MCF 10A (cell line): Measurements from ENCODE around the gene MED27. TPM values are rescaled to one million over a fixed set of nuclear protein-coding genes. Genes with fewer than 3 reads are reported as not detected.

ENCODE experiments used
- BruUV-seq: library from RNA; stranded (reverse); fragments of 400-500 nt; replicated peaks from 2 replicates; lab custom pipeline; 2021; lab: Mats Ljungman, UMichigan
- CTCF ChIA-PET: fragments of 300-600 bp; sonication (Branson Sonifier 250); formaldehyde crosslinking; extraction: SDS; loops from one replicate; lab custom pipeline; 2021; ENCODE audit warnings: antibody characterized with exemption, inconsistent platforms; lab: Yijun Ruan, JAX
- POLR2A ChIA-PET: fragments of 300-600, 350-650 bp; sonication (Branson Sonifier 250); formaldehyde crosslinking; extraction: SDS; loops from one replicate; lab custom pipeline; 2020; ENCODE audit warnings: antibody characterized with exemption, inconsistent platforms; lab: Yijun Ruan, JAX
- DNase-seq: peaks from one replicate; pipeline ENCODE4 v3.0.0-alpha.2; 2018; ENCODE audit not compliant: unreplicated experiment
- H3K27ac Mint-ChIP-seq: one replicate; pipeline ENCODE4 v1.8.0; 2022; ENCODE audit warnings: mild to moderate bottlenecking, low read depth, mixed read lengths; ENCODE audit not compliant: unreplicated experiment
- H3K27me3 Mint-ChIP-seq: one replicate; pipeline ENCODE4 v1.8.0; 2022; ENCODE audit warnings: mixed read lengths; ENCODE audit not compliant: insufficient read depth, unreplicated experiment
- H3K36me3 Mint-ChIP-seq: one replicate; pipeline ENCODE4 v1.8.0; 2022; ENCODE audit warnings: mild to moderate bottlenecking, moderate library complexity, mixed read lengths; ENCODE audit not compliant: insufficient read depth, unreplicated experiment
- H3K4me1 Mint-ChIP-seq: one replicate; pipeline ENCODE4 v1.8.0; 2022; ENCODE audit warnings: mixed read lengths; ENCODE audit not compliant: insufficient read depth, unreplicated experiment
- H3K4me3 Mint-ChIP-seq: one replicate; pipeline ENCODE4 v1.8.0; 2022; ENCODE audit warnings: mild to moderate bottlenecking, moderate library complexity, mixed read lengths; ENCODE audit not compliant: unreplicated experiment
- H3K9me3 Mint-ChIP-seq: one replicate; pipeline ENCODE4 v1.8.0; 2022; ENCODE audit warnings: mixed read lengths; ENCODE audit not compliant: unreplicated experiment
- intact Hi-C: fragments of 100-400 bp; cut with micrococcal nuclease; formaldehyde crosslinking; loops from 2 replicates; pipeline ENCODE4 v1.14.1; 2022
- total RNA-seq: library from RNA; stranded (reverse); gene quantifications from 2 replicates; pipeline ENCODE4 v1.2.3, GENCODE V29; 2022
- TF ChIP-seq, protein P1 (sequence below): fragments of 200-600 bp; IDR thresholded peaks from one replicate; pipeline ENCODE4 v1.8.0; 2022; ENCODE audit warnings: antibody characterized with exemption, mild to moderate bottlenecking; ENCODE audit not compliant: unreplicated experiment

MED27 gene
- total RNA-seq, 1 experiment from 2014 or later, result 34.3 TPM

- Mint-ChIP-seq H3K4me3 (no peak overlapping the region), H3K4me1 (no peaks in the 10 kb centered on the region), H3K9me3 (no peaks in the 10 kb centered on the region), H3K36me3 (peaks cover 17% of the 10 kb centered on the region), H3K27me3 (no peaks in the 10 kb centered on the region), H3K27ac (no peak overlapping the region)
- POLR2A ChIA-PET, result interaction anchor here (0.6 kb wide), 1 partner anchor 100 kb away, joined by 3 read pairs; no protein-coding TSS in a partner anchor
- intact Hi-C loops, result no loop called here
- no TSS peak for BruUV-seq
- CTCF ChIA-PET, result interaction anchor here (0.6 kb wide), 1 partner anchor 16 kb away, joined by 3 read pairs; no protein-coding TSS in a partner anchor
- DNase-seq, result no peak
- TF ChIP-seq, protein P1, sequence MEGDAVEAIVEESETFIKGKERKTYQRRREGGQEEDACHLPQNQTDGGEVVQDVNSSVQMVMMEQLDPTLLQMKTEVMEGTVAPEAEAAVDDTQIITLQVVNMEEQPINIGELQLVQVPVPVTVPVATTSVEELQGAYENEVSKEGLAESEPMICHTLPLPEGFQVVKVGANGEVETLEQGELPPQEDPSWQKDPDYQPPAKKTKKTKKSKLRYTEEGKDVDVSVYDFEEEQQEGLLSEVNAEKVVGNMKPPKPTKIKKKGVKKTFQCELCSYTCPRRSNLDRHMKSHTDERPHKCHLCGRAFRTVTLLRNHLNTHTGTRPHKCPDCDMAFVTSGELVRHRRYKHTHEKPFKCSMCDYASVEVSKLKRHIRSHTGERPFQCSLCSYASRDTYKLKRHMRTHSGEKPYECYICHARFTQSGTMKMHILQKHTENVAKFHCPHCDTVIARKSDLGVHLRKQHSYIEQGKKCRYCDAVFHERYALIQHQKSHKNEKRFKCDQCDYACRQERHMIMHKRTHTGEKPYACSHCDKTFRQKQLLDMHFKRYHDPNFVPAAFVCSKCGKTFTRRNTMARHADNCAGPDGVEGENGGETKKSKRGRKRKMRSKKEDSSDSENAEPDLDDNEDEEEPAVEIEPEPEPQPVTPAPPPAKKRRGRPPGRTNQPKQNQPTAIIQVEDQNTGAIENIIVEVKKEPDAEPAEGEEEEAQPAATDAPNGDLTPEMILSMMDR, result no peak
These were observed 212.0 kb downstream of the MED27 start for GRCh38 chr9:131867611-131868192.

GRCh38 chr9:131865446-131866195, 214.0 kb downstream of the MED27 start:
- H3K4me3 Mint-ChIP-seq, result no peak overlapping the region
- POLR2A ChIA-PET, result interaction anchor here (0.6 kb wide), 1 partner anchor 633 kb away, joined by 3 read pairs; no protein-coding TSS in a partner anchor
- TF ChIP-seq, protein P1, result no peak
- CTCF ChIA-PET, result interaction anchor here (0.7 kb wide), 1 partner anchor 346 kb away, joined by 3 read pairs; no protein-coding TSS in a partner anchor
- no peaks in the 10 kb centered on the region for H3K4me1 Mint-ChIP-seq
- no peak overlapping the region for H3K27ac Mint-ChIP-seq
- H3K27me3 Mint-ChIP-seq, result no peaks in the 10 kb centered on the region
- peaks cover 22% of the 10 kb centered on the region for H3K36me3 Mint-ChIP-seq
- H3K9me3 Mint-ChIP-seq, result no peaks in the 10 kb centered on the region
- DNase-seq, result no peak
- intact Hi-C loops, result no loop called here
- no TSS peak for BruUV-seq

DNA sequence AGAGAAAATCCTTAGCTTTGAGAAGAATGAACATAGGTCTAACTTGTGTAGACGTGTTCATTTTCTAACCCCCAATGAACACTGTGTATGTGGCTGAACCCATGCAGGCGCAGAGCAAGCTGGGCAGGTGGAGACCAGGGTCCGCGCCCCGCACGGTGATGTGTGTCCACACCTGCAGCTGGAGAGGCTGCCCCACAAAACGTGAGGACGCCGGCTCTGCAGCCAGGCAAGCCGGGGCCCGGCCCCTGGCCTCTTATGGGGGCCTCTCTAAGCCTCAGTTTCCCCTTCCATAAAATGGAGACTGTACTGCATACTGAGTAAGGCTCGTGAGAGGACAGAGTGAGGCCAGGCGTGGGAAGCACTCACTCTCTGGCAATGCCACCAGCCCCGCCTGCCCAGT, 215.1 kb downstream of the MED27 start:
- CTCF ChIA-PET, result no interaction called here

More for the DNA sequence above, 215.1 kb downstream of the MED27 start:
- Mint-ChIP-seq H3K9me3 (no peaks in the 10 kb centered on the region), H3K4me1 (no peaks in the 10 kb centered on the region), H3K27me3 (no peaks in the 10 kb centered on the region), H3K36me3 (peaks cover 27% of the 10 kb centered on the region), H3K27ac (no peak overlapping the region), H3K4me3 (no peak overlapping the region)
- TF ChIP-seq, protein P1, result no peak
- no TSS peak for BruUV-seq
- DNase-seq, result no peak
- intact Hi-C loops, result no loop called here
- POLR2A ChIA-PET, result no interaction called here
